Breast epithelium (tissue), 3 donors: ENCODE results near the gene BCAT1.

Source experiments
- CTCF ChIP-seq, 3 donors: fragments of 450-650 bp; IDR thresholded peaks; one replicate each; pipeline ENCODE4 v1.5.1; 2016 to 2017; ENCODE audit warnings: antibody characterized with exemption in 3 of 3, mild to moderate bottlenecking in 3 of 3, moderate library complexity in 3 of 3
- POLR2A ChIP-seq: fragments of 450-650 bp; IDR thresholded peaks from one replicate; pipeline ENCODE4 v1.6.1; 2016; ENCODE audit warnings: antibody characterized with exemption, mild to moderate bottlenecking, moderate library complexity
- POLR2AphosphoS5 ChIP-seq, 3 donors: sonication (generic); formaldehyde crosslinking; IDR thresholded peaks; one replicate each; pipeline ENCODE4 v1.6.1; 2017; ENCODE audit warnings: antibody characterized with exemption in 3 of 3

DNA sequence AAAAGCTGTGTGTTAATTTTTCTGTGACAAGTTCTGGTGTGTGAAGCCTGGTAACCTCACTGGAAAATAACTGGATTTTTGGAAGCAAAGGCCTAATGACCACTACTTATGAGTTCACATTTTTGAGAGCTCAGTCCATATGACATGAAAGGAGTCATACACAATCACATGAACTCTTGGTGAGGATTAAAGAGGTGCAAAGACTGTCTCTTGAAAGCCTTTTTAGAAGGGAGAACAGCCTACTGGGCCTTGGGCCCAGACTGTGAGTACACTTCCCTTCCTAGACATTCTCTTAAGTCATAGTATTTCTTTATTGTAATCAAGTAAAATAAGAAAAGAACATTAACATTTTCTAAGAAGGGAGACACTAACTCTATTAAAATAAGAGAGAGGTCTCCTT is 176.1 kb downstream of the BCAT1 start:
- no peak for TF ChIP-seq POLR2A
- no peak for TF ChIP-seq CTCF (IDR thresholded peaks at IDR 0.05)
- no peak for TF ChIP-seq POLR2AphosphoS5 (IDR thresholded peaks at IDR 0.05)
